Measurements from ENCODE around the gene SLC16A13.
"Not testable (repeated sequence)": the region's sequence is repeated elsewhere in the genome, so short reads cannot be mapped to it uniquely, and the experiment has no call there.

The SLC16A13 gene

GRCh38 chr17:7064261-7064660 lies 28.4 kb downstream of the SLC16A13 start:
- no peak for DNase-seq (ENCODE audit: low read depth in 2 of 2)

DNA sequence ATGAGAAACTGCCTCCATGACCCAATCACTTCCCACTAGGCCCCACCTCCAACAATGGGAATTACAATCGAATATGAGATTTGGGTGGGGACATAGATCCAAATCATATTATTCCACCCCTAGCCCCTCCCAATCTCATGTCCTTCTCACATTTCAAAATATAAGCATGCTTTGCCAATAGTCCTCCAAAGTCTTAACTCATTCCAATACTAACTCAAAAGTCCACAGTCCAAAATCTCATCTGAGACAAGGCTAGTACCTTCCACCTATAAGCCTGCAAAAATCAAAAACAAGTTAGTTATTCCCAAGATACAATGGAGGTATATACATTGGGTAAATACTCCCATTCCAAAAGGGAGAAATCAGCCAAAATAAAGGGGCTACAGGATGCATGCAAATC lies 31.4 kb downstream of the SLC16A13 start:
- DNase-seq (ENCODE audit: low read depth in 2 of 2) = no peak

- DNase-seq (ENCODE audit: low read depth in 2 of 2) = no peak
Observed at GRCh38 chr17:7068268-7068667, 32.5 kb downstream of the SLC16A13 start.

GRCh38 chr17:7070712-7071111 lies 34.9 kb downstream of the SLC16A13 start:
- no peak for DNase-seq (ENCODE audit: low read depth in 2 of 2)

- DNase-seq (ENCODE audit: low read depth in 2 of 2) = no peak
Observed at GRCh38 chr17:7072406-7072805, 36.6 kb downstream of the SLC16A13 start.

DNA sequence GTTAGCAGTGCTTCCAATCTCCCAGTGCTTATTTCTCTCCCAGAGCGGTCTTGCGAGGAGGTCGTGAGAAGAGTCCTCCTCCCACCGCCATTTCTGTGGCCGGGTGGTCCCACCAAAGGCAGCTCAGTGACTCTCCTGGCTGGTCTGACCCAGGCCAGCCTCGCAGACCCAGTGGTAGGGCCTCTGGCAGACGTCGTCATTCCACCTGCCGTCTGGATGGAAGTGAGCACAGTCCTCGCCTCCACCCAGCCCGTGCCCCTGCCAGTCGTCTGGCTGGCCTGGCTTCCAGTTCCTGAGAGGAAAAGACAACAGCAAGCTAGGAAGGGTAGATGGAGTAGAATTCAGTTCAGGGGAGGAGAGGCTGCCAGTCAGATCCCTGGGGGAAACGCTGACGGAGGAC lies 39.1 kb downstream of the SLC16A13 start:
- no peak for DNase-seq (ENCODE audit: low read depth in 2 of 2)

DNA sequence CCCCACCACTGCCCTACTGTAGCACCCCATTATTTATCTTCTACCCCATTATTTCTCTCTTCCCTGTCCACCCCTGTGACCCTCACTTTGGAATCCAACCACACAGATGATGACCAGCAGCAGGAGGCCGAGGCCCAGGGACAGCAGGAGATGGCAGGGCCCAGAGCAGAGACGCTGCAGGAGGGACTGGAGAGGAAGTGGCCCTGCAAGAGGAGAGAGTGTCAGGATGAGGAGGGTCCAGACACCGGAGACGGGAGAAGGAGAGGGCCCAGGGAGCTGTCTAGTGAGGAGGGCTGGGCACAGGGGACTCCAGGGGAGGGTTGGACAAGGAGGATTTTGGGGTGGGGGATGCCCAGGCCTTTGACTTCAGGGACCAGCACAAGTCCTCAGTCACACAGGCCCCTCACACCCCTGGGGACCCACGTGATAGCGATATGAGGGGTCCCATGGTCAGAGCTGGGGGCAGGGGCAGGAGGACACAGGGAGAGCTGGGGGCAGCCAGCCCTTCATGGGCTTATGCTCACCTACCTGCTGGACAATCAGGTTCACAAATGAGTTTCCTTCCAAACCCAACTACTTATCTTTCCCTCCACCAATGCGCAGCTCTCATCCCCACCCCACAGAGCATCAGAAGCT lies 42.2 kb downstream of the SLC16A13 start:
- DNase-seq (ENCODE audit: low read depth in 2 of 2) = no peak

- no peak for DNase-seq (ENCODE audit: low read depth in 2 of 2)
Observed at GRCh38 chr17:7078711-7079110, 42.9 kb downstream of the SLC16A13 start.

DNA sequence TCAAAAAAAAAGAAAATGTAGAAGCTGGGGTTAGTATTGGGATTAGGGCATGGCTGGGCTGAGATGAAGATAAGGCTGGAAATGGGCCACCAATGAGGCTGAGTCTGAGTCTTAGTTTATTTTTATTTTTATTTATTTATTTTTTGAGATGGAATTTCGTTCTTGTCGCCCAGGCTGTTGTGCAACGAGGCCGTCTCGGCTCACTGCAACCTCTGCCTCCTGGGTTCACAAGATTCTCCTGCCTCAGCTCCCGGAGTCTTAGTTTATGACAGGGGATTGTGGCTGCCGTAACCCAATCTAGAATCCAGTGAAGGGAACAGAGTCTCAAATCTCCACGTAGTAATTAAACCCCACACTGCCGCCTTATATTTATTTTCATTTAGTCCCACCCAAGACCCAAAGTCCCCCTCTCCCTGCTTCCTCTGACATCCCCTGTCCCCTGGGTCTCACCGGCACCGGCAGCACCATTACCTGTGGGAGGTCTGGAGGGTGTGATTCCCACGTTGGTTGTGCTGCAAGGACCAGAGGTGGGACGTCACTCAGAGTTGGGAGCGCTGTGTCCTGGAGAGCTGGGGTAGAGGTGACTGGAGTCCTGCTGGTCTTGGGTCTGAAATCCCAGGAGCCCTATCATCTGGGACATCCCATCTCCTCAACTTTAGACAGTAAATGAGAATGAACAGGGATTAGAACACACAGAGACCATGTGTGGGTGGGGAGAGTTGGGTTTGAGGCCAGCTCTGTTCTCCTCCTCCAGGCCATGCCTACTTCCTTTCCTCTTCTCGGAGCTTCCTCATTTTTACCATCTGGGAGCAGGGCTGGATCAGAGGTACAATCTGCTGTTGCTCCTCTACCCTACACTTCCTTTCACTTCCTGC lies 44.0 kb downstream of the SLC16A13 start, which contains the start of gene CLEC10A:
Gene CLEC10A (minus strand): TSS at position 671 of the 875 bp plus-strand sequence. CDS start 1,439 bp downstream, outside the sequence.
- DNase-seq (ENCODE audit: low read depth in 2 of 2) = no peak

DNA sequence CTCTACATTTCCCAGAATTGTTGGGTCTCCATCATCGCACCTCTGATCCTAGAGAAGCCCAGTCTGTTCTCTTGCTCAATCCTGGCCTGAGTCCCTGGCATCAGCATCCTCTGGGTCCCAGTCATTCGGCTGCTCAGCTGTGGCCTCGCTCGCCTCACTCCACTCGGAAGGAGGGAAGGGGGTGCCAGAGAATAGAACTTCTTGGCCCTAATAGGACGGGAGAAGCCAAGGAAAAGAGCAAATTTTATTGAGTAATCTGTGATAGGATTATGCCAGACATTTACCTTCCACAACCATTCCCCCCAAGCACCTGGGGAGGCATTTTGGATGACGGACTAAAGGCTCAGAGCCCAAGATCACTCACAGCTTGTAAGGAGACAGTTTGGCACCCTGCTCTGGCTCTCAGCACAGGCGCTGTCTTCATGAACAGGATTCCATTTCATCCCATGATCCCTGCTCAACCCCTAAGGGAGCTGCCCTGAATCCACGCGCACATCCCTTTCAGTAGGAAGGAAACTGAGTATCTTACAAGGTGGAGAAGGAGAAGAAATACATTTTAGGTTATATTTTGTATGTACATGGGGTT lies 44.7 kb downstream of the SLC16A13 start:
- no peak for DNase-seq (ENCODE audit: low read depth in 2 of 2)

DNA sequence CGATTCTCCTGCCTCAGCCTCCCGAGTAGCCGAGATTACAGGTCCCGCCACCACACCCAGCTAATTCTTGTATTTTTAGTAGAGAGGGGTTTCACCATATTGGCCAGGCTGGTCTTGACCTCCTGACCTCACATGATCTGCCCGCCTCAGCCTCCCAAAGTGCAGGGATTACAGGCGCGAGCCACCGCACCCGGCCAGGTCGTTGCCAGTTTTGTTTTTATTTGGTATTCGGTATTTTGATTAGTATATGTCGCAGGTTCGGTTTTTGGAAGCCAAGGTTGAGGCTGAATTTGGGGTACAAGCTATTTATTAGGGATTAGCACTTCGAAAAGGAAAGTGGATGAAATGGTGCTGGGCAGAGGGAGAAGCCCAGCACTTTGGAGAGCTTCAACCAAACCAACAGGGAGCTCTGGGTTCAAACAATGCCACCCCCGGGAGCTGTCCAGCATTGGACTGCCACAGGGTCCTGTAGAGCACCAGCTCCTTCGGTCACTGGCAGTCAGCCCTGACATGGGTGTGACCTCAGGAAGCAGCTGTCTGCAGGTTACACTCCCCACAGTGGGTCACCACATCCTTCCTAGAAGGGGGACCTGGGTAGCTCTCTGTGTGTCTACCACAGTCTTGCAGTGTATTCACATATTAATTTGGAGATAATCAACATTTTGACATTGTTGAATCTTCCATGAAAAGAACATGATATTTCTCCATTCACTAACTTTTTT lies 45.7 kb downstream of the SLC16A13 start:
- DNase-seq (ENCODE audit: low read depth in 2 of 2) = no peak

DNA sequence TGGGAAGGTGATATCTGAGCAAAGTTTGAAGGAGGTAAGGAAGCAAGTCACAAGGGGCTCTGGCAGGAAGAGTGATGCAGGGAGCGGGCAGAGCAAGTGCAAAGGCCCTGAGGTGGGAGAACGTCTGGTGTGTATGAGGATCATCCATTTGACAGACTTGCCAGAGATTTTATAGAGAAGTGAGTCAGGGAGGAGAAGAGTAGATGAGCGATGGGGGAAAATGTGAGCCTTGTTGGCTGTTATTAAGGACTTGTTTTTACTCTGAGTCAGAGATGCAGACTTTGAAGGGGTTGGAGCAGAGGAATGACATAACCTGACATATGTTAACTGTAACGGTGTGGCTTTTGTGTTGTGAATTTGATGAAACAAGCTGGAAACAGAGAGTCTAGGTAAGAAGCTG lies 47.8 kb downstream of the SLC16A13 start:
- DNase-seq (ENCODE audit: low read depth in 2 of 2) = no peak

DNA sequence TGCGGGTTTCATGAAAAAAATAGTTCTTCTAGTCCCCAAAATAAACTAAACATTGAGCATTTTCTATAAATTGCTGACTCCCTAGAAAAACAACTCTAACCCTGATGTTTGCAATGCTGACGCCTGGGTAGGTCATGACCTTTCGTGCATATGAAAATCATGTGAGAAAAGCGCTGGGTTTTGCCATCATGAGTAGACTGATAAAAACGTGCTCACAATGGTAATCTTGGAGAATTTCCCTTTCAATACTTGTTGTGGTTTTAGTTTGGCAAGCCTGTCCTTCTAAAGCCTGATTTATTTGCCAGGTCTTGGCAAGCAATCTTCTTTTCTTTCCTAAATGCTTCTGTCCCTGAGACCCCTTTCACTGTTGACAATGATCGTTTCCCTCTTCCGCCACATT lies 48.3 kb downstream of the SLC16A13 start:
- DNase-seq (ENCODE audit: low read depth in 2 of 2) = no peak

DNA sequence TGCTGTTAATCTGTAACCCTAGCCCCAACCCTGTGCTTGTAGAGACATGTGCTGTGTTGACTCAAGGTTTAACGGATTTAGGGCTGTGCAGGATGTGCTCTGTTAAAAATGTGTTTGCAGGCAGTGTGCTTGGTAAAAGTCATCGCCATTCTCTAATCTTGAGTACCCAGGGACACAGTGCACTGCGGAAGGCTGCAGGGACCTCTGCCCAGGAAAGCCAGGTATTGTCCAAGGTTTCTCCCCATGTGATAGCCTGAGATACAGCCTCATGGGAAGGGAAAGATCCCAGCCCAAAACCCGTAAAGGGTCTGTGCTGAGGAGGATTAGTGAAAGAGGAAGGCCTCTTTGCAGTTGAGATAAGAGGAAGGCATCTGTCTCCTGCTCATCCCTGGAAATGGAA lies 52.6 kb downstream of the SLC16A13 start:
- DNase-seq (ENCODE audit: low read depth in 2 of 2) = not testable (repeated sequence)

GRCh38 chr17:7089570-7089969 lies 53.8 kb downstream of the SLC16A13 start:
- DNase-seq (ENCODE audit: low read depth in 2 of 2) = not testable (repeated sequence)
